Tibial nerve (tissue), 4 donors: ENCODE measurements around the gene HOXC13.

Source experiments
- CTCF ChIP-seq, 5 experiments: fragments of 200-600 bp in 3 of 5; fragments of 450-650 bp in 2 of 5; sonication (generic) in 3 of 5; IDR thresholded peaks; one replicate each; pipeline ENCODE4 v1.5.1; 2016 to 2019; ENCODE audit warnings: antibody characterized with exemption in 5 of 5, mild to moderate bottlenecking in 3 of 5, moderate library complexity in 2 of 5
- EP300 ChIP-seq, 2 donors: sonication (generic); formaldehyde crosslinking; IDR thresholded peaks; one replicate each; pipeline ENCODE4 v1.6.1; 2017; ENCODE audit warnings: antibody characterized with exemption in 2 of 2, mild to moderate bottlenecking in 1 of 2
- POLR2A ChIP-seq, 2 donors: fragments of 450-650 bp; IDR thresholded peaks; one replicate each; pipeline ENCODE4 v1.6.1; 2017; ENCODE audit warnings: antibody characterized with exemption in 2 of 2, mild to moderate bottlenecking in 2 of 2, moderate library complexity in 2 of 2

- TF ChIP-seq POLR2A (IDR thresholded peaks at IDR 0.05) (no peak), CTCF (IDR thresholded peaks at IDR 0.05) (no peak), EP300 (IDR thresholded peaks at IDR 0.05) (no peak)
These were observed 26.9 kb downstream of the HOXC13 start for GRCh38 chr12:53965281-53966084.
